Measurements from ENCODE around the gene SP3. TPM values are rescaled to one million over a fixed set of nuclear protein-coding genes. Genes with fewer than 3 reads are reported as not detected.

Gene SP3
- total RNA-seq, 2 donors from 2014 or later = 145 to 166 TPM

GRCh38 chr2:173874003-173874893 lies 90.9 kb downstream of the SP3 start:
- Histone ChIP-seq H3K27ac (no peak overlapping the region), H3K9me3 (no peaks in the 10 kb centered on the region), H3K36me3 (no peaks in the 10 kb centered on the region), H3K27me3 (replicated peaks; ENCODE audit: insufficient read depth) (no peaks in the 10 kb centered on the region), H3K4me3 (no peak overlapping the region), H3K4me1 (replicated peaks) (no peaks in the 10 kb centered on the region)
- intact Hi-C loops (cut with DNase I) = no loop called here
- DNase-seq (ENCODE audit: low spot score) = no peak
- 72% methylated on average over 13 of the region's 13 CpGs for WGBS
- TF ChIP-seq POLR2A (IDR thresholded peaks at IDR 0.05) (no peak), CTCF (IDR thresholded peaks at IDR 0.05) (no peak), POLR2AphosphoS5 (IDR thresholded peaks at IDR 0.05) (no peak)

- H3K9me3 ChIP-seq = no peaks in the 10 kb centered on the region
- no peaks in the 10 kb centered on the region for H3K27me3 ChIP-seq (replicated peaks; ENCODE audit: insufficient read depth)
- no peak overlapping the region for H3K4me3 ChIP-seq
- H3K36me3 ChIP-seq = no peaks in the 10 kb centered on the region
- WGBS = 72% methylated on average over 5 of the region's 5 CpGs
- intact Hi-C loops (cut with DNase I) = no loop called here
- no peak overlapping the region for H3K27ac ChIP-seq
- DNase-seq (ENCODE audit: low spot score) = peak; percentile 40
- H3K4me1 ChIP-seq (replicated peaks) = no peaks in the 10 kb centered on the region
- no peak for TF ChIP-seq POLR2A (IDR thresholded peaks at IDR 0.05)
- TF ChIP-seq POLR2AphosphoS5 (IDR thresholded peaks at IDR 0.05) = peak; percentile 5
- no peak for TF ChIP-seq CTCF (IDR thresholded peaks at IDR 0.05)
Observed at GRCh38 chr2:173872714-173873113, 92.5 kb downstream of the SP3 start.

- DNase-seq (ENCODE audit: low spot score) = no peak
- intact Hi-C loops (cut with DNase I) = no loop called here
- no peaks in the 10 kb centered on the region for H3K9me3 ChIP-seq
- H3K4me1 ChIP-seq (replicated peaks) = no peaks in the 10 kb centered on the region
- no peak overlapping the region for H3K4me3 ChIP-seq
- no peaks in the 10 kb centered on the region for H3K36me3 ChIP-seq
- TF ChIP-seq POLR2AphosphoS5 (IDR thresholded peaks at IDR 0.05) = no peak
- no peak for TF ChIP-seq CTCF (IDR thresholded peaks at IDR 0.05)
- H3K27me3 ChIP-seq (replicated peaks; ENCODE audit: insufficient read depth) = no peaks in the 10 kb centered on the region
- H3K27ac ChIP-seq = no peak overlapping the region
- 67% methylated on average over 8 of the region's 8 CpGs for WGBS
Observed at GRCh38 chr2:173869244-173870229, 95.6 kb downstream of the SP3 start.

GRCh38 chr2:173868406-173868805 lies 96.8 kb downstream of the SP3 start:
- Histone ChIP-seq H3K36me3 (no peaks in the 10 kb centered on the region), H3K27ac (no peak overlapping the region), H3K4me1 (replicated peaks) (no peaks in the 10 kb centered on the region), H3K4me3 (no peak overlapping the region), H3K9me3 (no peaks in the 10 kb centered on the region), H3K27me3 (replicated peaks; ENCODE audit: insufficient read depth) (no peaks in the 10 kb centered on the region)
- no peak for DNase-seq (ENCODE audit: low spot score)
- intact Hi-C loops (cut with DNase I) = no loop called here
- 68% methylated on average over 3 of the region's 3 CpGs for WGBS
- TF ChIP-seq POLR2AphosphoS5 (IDR thresholded peaks at IDR 0.05) (no peak), CTCF (IDR thresholded peaks at IDR 0.05) (no peak), POLR2A (IDR thresholded peaks at IDR 0.05) (no peak)

Data from prostate gland (tissue), 2 donors.